ENCODE results near the gene ACSL6.

The ACSL6 gene

DNA sequence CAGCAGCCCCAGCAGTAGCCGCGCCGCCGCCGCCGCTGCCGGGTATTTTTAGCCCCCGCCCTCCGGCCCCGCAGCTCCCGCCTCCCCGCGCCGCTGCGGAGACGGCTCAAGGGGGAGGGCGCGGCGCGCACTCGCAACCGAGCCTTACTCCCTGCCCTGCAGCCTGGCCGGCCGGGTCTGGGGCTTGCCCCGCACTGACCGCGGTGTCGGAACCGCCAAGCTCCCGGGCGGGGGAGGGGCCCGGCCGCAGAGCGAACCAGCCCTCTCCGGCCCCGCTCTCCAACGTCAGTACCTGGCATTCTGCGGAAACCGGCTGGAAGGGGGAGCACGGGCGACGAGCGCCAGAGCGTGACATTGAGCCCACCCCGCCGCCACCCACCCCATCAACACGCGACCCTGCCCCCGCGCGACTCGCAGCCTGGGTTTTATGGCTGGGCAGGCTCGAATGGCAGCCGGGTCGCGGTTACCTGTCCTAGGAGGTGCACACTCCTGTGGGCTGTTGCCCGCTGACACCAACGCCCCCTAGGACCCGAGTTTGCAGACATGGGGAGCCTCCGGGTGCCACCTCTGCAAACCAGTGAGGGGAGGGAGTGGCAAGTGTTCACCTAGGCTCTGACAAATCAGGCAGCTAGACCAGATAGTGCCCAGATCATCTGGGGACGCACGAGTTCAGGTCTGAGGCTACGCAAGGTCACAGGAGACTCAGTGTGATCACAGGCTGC lies at the start of gene ACSL6:
TSS of gene ACSL6 (minus strand) at position 37 of the 722 bp plus-strand sequence. CDS start 105 bp downstream, outside the sequence.
- peak; percentile 44 to 59 for ATAC-seq

GRCh38 chr5:132060501-132061161 lies 49.2 kb upstream of the ACSL6 start, which contains the start of gene IL3:
Gene IL3, plus strand, starts transcription at chr5:132060655. Its CDS starts 52 bp downstream, at chr5:132060707.
- no peak for ATAC-seq

DNA sequence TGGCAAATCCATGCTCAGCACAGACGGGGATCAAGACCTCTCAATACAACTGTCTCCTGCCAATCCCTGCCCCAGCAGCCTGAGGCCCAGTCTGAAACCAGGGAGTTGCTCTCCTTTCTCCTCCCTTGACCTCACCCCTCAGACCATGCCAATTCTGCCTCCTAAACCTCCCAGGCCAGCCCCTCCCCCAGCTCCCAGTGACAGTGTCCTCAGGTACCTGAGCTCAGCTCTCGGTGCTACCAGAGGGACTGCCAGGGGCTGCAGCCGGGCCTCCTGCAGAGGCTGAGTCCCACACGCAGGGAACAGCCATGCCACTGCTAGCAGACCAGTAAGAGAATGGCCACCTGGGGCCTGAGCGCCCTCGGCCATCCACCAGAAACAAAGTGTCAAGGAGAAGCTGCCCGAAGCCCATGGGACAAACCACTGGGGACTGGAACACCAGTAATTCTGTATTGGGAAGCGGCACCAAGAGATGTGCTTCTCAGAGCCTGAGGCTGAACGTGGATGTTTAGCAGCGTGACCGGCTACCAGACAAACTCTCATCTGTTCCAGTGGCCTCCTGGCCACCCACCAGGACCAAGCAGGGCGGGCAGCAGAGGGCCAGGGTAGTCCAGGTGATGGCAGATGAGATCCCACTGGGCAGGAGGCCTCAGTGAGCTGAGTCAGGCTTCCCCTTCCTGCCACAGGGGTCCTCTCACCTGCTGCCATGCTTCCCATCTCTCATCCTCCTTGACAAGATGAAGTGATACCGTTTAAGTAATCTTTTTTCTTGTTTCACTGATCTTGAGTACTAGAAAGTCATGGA lies 48.4 kb upstream of the ACSL6 start:
- ATAC-seq: no peak

DNA sequence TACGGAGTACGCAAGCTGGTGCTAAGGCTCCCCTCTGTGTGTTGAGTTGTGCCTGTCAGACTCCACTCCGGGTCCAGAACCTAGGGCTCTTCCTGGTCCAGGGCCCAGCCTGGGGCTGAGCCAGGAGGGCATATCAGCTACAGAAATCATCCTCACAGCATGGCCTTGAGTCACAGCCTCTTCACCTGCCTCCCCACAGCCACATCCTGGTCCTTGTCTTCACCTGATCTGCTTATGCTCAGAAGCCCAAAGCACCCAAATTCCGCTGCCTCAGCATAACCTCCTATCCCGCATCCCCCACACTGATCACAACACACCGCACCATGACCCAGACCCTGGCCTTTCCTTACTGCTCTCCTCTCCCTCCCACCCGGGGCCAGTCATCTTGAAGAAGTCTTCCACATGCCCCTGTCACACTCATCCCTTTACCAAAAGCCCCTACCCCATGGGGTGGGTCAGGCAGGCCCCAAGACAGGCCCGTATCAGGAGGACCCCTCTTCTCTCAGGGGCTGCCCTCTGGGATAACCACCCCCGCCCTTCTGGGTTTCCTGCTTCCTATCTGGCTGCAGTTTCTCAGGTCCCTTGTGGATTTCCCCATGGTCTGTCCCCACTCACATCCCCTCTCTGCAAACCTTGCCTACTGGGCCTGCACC lies 47.7 kb upstream of the ACSL6 start:
- peak in 1 of 2 donors; percentile 30 for ATAC-seq

DNA sequence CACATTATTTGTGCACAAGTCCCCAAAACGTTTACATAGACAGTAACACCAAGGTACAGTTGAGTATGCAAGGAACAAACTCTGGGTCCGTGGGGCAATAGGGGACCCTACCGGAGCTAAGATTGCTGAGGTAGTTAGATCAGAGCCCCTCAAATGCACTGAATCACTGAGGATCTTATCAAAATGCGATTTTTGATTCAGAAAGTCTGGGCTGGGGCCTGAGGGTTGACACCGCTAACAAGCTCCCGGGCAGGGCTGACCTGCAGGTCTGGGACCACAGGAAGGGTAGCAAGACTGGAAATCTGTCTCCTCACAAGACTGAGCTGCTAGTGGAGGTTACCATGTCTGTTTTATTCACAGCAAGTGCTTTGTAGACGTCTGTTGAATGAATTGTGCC lies 47.2 kb upstream of the ACSL6 start:
- no peak for ATAC-seq

GRCh38 chr5:132057498-132058255 lies 46.2 kb upstream of the ACSL6 start:
- no peak for ATAC-seq

- ATAC-seq: no peak
Measured at GRCh38 chr5:132056610-132057497, 45.4 kb upstream of the ACSL6 start.

GRCh38 chr5:132055808-132056609 lies 44.6 kb upstream of the ACSL6 start:
- peak; percentile 61 to 64 for ATAC-seq

DNA sequence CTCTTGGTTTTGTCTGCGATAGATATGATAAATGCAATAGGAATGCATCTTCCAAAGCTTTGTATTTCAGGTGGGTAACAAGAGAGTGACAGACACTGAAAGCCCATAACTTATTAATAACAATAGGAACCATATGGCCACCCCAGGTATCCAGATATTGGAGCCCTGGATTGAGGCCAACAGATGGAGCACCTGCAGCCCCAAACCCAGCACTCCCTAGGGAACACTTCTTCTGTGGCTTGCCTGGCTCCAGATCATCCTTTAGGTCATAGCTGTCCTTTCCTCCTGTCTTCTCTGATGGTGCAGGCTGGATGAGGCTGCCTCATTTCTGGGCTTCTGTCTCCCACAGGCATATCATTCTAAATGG lies 44.0 kb upstream of the ACSL6 start:
- ATAC-seq: no peak

- no peak for ATAC-seq
Measured at GRCh38 chr5:132054697-132055440, 43.4 kb upstream of the ACSL6 start.

DNA sequence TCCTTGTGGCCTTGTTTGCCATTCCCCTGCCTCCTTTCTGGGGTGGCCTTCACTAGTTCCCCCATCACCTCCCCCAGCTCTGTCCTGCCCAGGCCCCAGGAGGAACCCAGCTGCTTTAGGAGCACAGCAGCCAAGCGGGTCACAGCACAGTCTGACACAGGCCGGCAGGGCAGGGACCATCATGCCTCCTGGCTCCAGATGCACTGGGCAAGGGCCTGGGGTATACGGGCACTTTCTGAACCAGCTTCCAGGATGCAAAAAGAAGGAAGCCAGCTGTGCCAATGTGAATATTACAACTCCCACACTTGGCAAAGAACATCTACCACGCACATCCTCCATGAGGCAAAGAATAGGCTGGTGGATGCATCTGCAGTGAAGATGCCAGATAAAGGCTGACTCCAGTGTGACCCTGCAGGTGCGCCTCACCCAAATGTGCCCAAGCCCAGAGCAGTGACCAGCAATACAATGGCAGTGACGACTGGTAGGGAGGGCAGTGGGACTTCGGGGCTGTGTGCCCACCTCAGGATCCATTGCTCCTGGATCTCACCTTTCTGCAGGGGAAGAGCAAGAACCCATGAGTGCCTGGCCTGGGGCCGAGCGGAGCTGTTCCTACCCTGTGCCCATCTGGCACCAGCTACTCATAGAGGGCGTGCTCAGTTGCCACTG lies 42.7 kb upstream of the ACSL6 start:
- no peak for ATAC-seq

- no peak for ATAC-seq
Measured at GRCh38 chr5:132053483-132053882, 42.0 kb upstream of the ACSL6 start.

- ATAC-seq: no peak
Measured at GRCh38 chr5:132052520-132052919, 41.1 kb upstream of the ACSL6 start.

DNA sequence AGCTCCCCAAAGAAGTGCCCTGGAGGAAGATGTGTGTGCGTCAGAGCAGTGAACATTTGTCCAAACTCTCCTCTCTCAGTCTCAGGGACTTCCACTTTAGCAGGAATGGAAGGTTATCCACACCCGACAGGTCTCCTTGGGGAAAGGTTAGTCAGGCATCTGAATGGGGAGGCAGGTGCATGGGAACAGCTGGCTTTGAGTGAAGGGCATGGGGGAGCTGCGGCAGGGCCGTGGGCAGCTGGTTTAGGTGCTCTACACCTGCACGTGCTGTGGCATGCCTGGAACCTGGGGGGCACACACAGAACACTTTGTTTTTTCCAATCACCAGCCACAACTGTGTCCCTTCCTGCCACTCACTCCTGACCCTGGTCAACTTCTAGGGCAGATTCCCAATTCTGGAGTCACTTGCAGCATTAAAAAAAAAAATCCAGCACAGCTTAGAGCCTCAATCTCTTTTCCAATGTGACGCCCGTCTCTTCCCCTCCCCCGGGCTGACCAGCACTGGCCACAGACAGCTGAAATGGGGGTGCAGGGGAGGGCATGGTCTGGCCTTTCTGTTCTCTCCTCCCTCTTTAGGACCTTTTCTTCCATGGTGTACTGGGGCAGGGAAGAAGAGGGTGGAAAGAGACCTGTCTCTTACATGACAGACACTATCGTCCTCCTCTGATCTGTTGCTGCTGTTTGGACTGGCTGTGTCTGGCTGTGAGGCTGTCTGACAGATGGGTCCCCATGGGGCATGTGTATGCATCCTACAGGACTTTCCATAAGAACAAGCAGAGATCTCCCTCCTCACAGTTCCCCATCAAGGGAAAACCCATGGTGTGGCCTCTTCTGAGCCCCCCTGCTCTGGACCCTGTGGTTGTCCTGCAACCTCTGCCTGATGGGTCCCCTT lies 39.4 kb upstream of the ACSL6 start:
- no peak for ATAC-seq

DNA sequence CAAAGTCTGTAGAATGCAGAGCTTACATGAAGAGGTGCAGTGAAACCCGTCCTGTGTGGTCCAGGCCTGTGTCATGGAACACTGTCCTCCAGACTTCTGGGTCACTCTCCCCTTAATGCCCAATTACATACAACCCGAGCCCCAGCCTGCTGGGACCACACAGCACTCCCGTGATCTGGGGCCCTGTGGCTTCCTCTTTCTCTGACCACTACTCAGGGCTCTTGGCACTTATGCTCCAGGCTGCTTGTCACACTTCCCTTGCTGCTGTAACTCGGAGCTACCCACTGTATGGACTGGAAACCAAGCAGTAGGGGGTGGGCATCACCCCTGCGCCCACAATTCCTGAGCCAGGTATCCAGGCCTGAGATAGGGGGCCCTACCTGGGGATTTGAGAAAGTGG lies 38.7 kb upstream of the ACSL6 start:
- no peak for ATAC-seq

DNA sequence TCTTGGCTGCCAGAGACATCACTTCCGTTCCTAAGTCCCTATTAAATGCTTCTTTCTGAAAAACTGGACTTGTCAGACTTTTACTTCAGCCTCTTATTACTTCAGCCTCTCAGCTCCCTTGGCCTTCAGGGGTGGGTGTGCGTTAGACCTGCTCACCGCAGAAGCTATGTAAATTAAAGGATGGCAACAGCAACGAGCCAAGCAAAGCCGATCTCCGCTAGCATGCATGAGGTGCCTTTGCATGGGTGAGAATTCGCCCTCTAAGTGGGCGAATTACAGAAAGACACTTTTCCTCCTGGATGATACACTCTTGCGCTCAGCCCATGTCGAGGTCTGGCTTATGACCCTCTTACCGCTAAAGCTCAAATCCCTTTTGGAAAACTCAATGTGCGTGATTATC lies 38.1 kb upstream of the ACSL6 start:
- no peak for ATAC-seq

DNA sequence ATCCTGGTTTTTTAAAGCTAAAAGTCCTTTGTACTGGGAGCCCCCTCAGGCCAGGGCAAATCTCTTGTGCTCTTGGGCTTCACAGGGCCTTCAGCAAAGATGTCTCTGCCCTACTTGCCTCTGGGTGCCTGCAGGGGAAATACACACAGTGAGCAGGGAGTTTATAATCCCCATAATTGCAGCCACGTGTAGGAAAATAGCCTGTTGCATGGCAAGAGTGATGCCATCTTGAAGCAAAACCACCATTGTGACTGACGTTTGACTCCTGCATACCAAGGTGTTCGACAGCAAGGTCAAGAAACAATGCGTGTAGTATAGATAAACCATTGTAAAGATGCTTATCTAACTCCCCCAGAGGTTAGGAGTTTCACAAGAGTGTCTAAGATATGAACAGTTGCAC lies 37.6 kb upstream of the ACSL6 start:
- ATAC-seq: no peak

- ATAC-seq: no peak
Measured at GRCh38 chr5:132046880-132047299, 35.4 kb upstream of the ACSL6 start.

All from activated CD4-positive, CD25-positive, alpha-beta regulatory T cell treated with anti-CD3 and anti-CD28 coated beads, Interleukin-2, amount 50 U/mL, for 24 hours (primary cell).